Activated T-helper 17 cell treated with anti-CD3 and anti-CD28 coated beads, Interleukin-2, amount 50 U/mL, for 72 hours (primary cell): Measurements from ENCODE around the gene ANKRD36. TPM values are rescaled to one million over a fixed set of nuclear protein-coding genes. Genes with fewer than 3 reads are reported as not detected.

Experiments
- total RNA-seq, 2 donors: library from RNA; stranded (reverse); gene quantifications; one replicate each; pipeline ENCODE4 v1.2.3, GENCODE V29; 2022

The ANKRD36 gene
- total RNA-seq, 2 donors from 2014 or later = 48.7 to 62.2 TPM

Other genes starting within 250 kb of the ANKRD36 start
- 1 to 10 TPM; 8.3 to 9.6 TPM for gene SEMA4C, start 243.1 kb upstream of the ANKRD36 start, total RNA-seq
- not detected for gene FAM178B, start 126.6 kb upstream of the ANKRD36 start, total RNA-seq
- gene FAHD2B, start 18.3 kb upstream of the ANKRD36 start, total RNA-seq = 10 to 100 TPM; 13.7 to 19.9 TPM